Hepatocyte (in vitro differentiated cells): ENCODE measurements around the gene CNBP. TPM values are rescaled to one million over a fixed set of nuclear protein-coding genes. Genes with fewer than 3 reads are reported as not detected.

ENCODE experiments used
- DNase-seq: peaks from one replicate; pipeline ENCODE4 v3.0.0-alpha.2; 2016; ENCODE audit warnings: low spot score
- H2AFZ ChIP-seq: fragments of 200-600 bp; sonication (generic); 2 replicates; pipeline ENCODE4 v1.6.0; 2016; ENCODE audit warnings: antibody characterized with exemption, mild to moderate bottlenecking
- H3K27ac ChIP-seq: fragments of 200-600 bp; sonication (generic); 2 replicates; pipeline ENCODE4 v1.5.1; 2016; ENCODE audit warnings: mild to moderate bottlenecking
- H3K27me3 ChIP-seq: fragments of 200-600 bp; sonication (generic); 2 replicates; pipeline ENCODE4 v1.6.1; 2016
- H3K36me3 ChIP-seq: fragments of 200-600 bp; sonication (generic); replicated peaks from 2 replicates; pipeline ENCODE4 v1.5.1; 2016; ENCODE audit warnings: low read depth; ENCODE audit not compliant: insufficient read depth
- H3K4me1 ChIP-seq: fragments of 200-600 bp; sonication (generic); 2 replicates; pipeline ENCODE4 v1.5.1; 2016; ENCODE audit warnings: mild to moderate bottlenecking, moderate library complexity; ENCODE audit not compliant: insufficient read depth
- H3K4me2 ChIP-seq: fragments of 200-600 bp; sonication (generic); 2 replicates; pipeline ENCODE4 v1.6.0; 2016
- H3K4me3 ChIP-seq: fragments of 200-600 bp; sonication (generic); 2 replicates; pipeline ENCODE4 v1.5.1; 2016; ENCODE audit warnings: mild to moderate bottlenecking
- H3K79me2 ChIP-seq: fragments of 200-600 bp; sonication (generic); 2 replicates; pipeline ENCODE4 v1.6.0; 2017; ENCODE audit warnings: mild to moderate bottlenecking
- H3K9me2 ChIP-seq: fragments of 200-600 bp; sonication (generic); replicated peaks from 2 replicates; pipeline ENCODE4 v1.6.0; 2017; ENCODE audit warnings: mild to moderate bottlenecking; ENCODE audit not compliant: insufficient read depth
- H3K9me3 ChIP-seq: fragments of 200-600 bp; sonication (generic); 2 replicates; pipeline ENCODE4 v1.5.1; 2016; ENCODE audit warnings: low read depth, mild to moderate bottlenecking
- H4K20me1 ChIP-seq: fragments of 200-600 bp; sonication (generic); 2 replicates; pipeline ENCODE4 v1.6.0; 2016; ENCODE audit warnings: mild to moderate bottlenecking; ENCODE audit not compliant: insufficient read depth, poor library complexity, severe bottlenecking
- CTCF ChIP-seq: fragments of 200-600 bp; sonication (generic); IDR thresholded peaks from 2 replicates; pipeline ENCODE4 v1.5.1; 2016; ENCODE audit warnings: antibody characterized with exemption, mild to moderate bottlenecking; ENCODE audit not compliant: poor library complexity
- EZH2 ChIP-seq: fragments of 200-600 bp; sonication (generic); IDR thresholded peaks from 2 replicates; pipeline ENCODE4 v1.6.1; 2016; ENCODE audit warnings: antibody characterized with exemption, mild to moderate bottlenecking, borderline replicate concordance
- EZH2phosphoT487 ChIP-seq: fragments of 200-600 bp; sonication (generic); IDR thresholded peaks from one replicate; pipeline ENCODE4 v1.6.1; 2018; ENCODE audit warnings: antibody characterized with exemption, mild to moderate bottlenecking, low read depth, moderate library complexity; ENCODE audit not compliant: unreplicated experiment, severe bottlenecking
- WGBS: methylation state at CpG from one replicate; pipeline ENCODE4 v1.1.6; 2016; ENCODE audit warnings: low lambda C conversion rate; ENCODE audit errors: missing lambda C conversion rate; 5-methylcytosine and 5-hydroxymethylcytosine counted together
- polyA plus RNA-seq: library from polyadenylated mRNA; unstranded; fragments of >200 nt; fragmentation: Nextera tagmentation; extraction: Ambion mirVana; gene quantifications from 2 replicates; pipeline ENCODE4 v1.2.1, GENCODE V29; 2016
- total RNA-seq: library from RNA; depleted of rRNA; stranded (reverse); fragments of >200 nt; gene quantifications from 2 replicates; pipeline ENCODE4 v1.2.3, GENCODE V29; 2014

Gene CNBP
- total and polyA plus RNA-seq, 2 experiments from 2014 or later, result 289 to 316 TPM

- TF ChIP-seq EZH2phosphoT487, result no peak
- no peak for TF ChIP-seq EZH2
- TF ChIP-seq CTCF, result no peak
- peak; percentile 16 for DNase-seq
- peak overlapping the region; percentile 38 for H3K4me2 ChIP-seq
Observed at GRCh38 chr3:129207479-129207878, 23.8 kb upstream of the CNBP start.

GRCh38 chr3:129205109-129205832 lies 21.6 kb upstream of the CNBP start:
- TF ChIP-seq CTCF (no peak), EZH2 (no peak), EZH2phosphoT487 (no peak)
- Histone ChIP-seq H3K27me3 (no peaks in the 10 kb centered on the region), H4K20me1 (no peaks in the 10 kb centered on the region), H3K9me2 (no peaks in the 10 kb centered on the region), H2AFZ (no peak overlapping the region), H3K9me3 (no peaks in the 10 kb centered on the region), H3K4me3 (no peak overlapping the region), H3K4me1 (no peaks in the 10 kb centered on the region), H3K27ac (no peak overlapping the region), H3K36me3 (no peaks in the 10 kb centered on the region), H3K4me2 (no peak overlapping the region), H3K79me2 (no peaks in the 10 kb centered on the region)
- DNase-seq, result no peak
- 84% methylated on average over 8 of the region's 8 CpGs for WGBS

More at GRCh38 chr3:129207479-129207878, 23.8 kb upstream of the CNBP start:
- Histone ChIP-seq H3K79me2 (no peaks in the 10 kb centered on the region), H3K27me3 (no peaks in the 10 kb centered on the region), H2AFZ (no peak overlapping the region), H3K4me1 (peaks cover 8% of the 10 kb centered on the region), H4K20me1 (no peaks in the 10 kb centered on the region), H3K36me3 (no peaks in the 10 kb centered on the region), H3K9me2 (no peaks in the 10 kb centered on the region), H3K4me3 (no peak overlapping the region), H3K27ac (peak overlapping the region; percentile 58), H3K9me3 (no peaks in the 10 kb centered on the region)
- 50% methylated on average over 4 of the region's 4 CpGs for whole genome bisulfite sequencing

DNA sequence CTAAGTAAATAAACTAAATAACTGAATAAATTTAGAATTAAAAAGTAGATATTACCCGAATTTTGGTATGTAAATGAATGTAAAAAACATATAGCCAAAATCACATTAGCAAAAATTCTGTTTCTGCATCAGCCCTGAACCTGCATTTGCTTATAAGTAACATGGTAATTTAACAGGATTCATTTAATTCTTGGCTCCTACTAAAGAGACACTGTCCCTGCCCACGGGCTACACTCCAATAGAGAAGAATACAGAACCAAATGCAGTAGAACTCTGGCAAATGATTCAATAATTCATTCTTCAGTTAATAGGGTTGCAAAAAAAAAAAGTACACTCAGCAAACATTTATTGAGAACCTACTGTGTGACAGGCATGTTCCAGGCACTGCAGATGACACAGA lies 20.8 kb upstream of the CNBP start:
- Histone ChIP-seq H2AFZ (no peak overlapping the region), H3K36me3 (no peaks in the 10 kb centered on the region), H3K9me2 (no peaks in the 10 kb centered on the region), H3K79me2 (no peaks in the 10 kb centered on the region), H4K20me1 (no peaks in the 10 kb centered on the region), H3K4me1 (no peaks in the 10 kb centered on the region), H3K27me3 (no peaks in the 10 kb centered on the region), H3K4me3 (no peak overlapping the region), H3K9me3 (no peaks in the 10 kb centered on the region), H3K4me2 (no peak overlapping the region), H3K27ac (no peak overlapping the region)
- no peak for TF ChIP-seq CTCF
- TF ChIP-seq EZH2, result no peak
- TF ChIP-seq EZH2phosphoT487, result no peak
- 74% methylated on average over 2 of the region's 2 CpGs for WGBS
- DNase-seq, result no peak
